ENCODE data around the gene HPS6.
A peak's percentile ranks its signal among the peaks of the same experiment; 100 is the strongest.

Gene HPS6

GRCh38 chr10:102068216-102068615 lies 3.1 kb downstream of the HPS6 start:
- DNase-seq = no peak

- no peak for DNase-seq
These were observed 3.9 kb downstream of the HPS6 start for GRCh38 chr10:102069071-102069470.

DNA sequence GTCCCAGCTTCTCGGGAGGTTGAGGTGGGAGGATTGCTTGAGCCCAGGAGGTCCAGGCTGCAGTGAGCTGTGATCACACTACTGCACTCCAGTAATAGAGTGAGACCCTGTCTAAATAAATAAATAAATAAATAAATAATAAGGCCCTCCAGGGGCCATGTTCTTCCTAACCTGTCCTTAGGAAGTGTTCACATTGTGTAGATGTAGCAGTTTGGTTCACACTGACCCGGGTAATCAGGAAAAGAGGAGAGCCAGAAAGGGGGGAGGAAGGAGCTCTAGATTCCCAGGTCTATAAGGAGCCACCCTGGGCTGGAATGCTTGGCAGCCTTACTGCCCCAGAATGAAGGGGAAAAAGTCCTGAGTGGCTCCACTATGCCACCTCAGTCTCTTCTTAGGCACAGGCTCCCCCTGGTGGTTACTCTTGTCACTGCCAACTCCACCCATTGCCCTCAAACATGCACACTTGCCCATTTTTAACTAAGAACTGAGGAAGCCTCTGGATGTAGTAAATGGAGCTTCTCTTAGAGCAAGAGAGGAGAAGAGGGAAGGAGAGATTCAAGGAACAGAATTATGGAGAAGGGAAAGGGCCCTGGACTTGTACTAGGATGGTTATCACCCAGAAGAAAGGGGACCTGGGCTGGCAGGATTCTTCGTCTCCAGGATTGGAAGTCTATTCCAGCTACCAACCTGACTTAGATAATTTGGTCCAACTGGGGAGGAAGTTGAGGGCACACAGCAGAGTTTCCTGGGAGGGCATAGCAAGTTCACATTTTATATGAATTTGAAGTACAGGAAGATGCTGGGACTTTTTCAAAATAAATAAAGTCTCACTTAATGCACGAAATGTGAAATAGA lies 7.8 kb downstream of the HPS6 start:
- DNase-seq = peak in 55 of 58 donors; percentile 1 to 85 (median 56)

GRCh38 chr10:102083541-102083940 lies 18.4 kb downstream of the HPS6 start:
- no peak for DNase-seq

DNA sequence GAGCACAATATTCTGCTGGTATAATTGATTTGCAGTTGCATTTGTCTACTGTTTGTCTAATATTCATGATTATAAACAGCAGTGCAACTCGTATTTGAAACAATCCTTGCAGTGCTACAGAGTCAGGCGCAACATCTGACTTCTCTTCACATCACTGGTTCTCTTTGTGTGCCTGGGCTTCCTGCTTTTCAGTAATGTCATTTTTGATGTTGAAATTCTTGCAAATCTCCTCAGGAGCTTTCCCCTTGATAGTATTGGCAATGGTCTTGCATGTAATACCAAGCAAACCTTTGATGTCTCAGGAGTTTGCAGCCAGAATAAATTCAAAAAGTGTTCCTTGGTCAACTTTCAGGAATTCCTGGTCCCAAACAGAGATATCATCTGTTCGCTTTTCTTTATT lies 20.2 kb downstream of the HPS6 start:
- DNase-seq = no peak

DNA sequence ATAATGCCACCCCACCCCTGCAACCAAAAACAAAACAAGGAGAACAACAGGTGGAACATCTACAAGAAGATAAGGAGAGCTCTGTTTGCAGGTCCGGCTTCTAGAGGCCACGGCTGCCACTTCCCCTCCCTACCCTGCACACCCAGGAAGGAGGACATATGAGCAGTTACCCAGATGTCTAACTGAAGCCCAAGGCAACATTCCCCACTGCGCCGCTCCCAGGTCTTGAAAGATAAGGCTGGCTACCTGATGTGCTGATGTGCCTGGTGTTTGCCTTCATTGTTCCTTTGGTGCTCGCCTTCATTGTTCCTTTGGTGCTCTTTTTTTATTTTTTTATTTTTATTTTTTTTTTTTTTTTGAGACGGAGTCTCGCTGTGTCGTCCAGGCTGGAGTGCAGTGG lies 21.0 kb downstream of the HPS6 start:
- DNase-seq = no peak

- no peak for DNase-seq
These were observed 25.6 kb downstream of the HPS6 start for GRCh38 chr10:102090772-102091171.

DNA sequence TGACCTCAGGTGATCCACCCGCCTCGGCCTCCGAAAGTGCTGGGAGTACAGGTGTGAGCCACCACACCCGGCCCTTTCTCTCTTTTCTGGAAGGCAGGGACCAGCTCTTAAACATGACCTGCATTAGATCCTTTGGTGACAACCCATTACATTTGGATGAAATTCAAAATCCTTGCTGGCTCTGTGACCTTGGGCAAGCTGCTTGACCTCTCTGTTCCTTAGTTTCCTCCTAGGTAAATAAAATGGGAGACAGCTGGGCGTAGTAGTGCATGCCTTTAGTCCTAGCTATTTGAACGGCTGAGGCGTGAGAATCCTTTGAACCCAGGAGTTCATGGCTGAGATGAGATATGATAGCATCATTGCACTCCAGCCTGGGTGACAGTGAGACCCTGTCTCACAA lies 31.3 kb downstream of the HPS6 start:
- DNase-seq = no peak

DNA sequence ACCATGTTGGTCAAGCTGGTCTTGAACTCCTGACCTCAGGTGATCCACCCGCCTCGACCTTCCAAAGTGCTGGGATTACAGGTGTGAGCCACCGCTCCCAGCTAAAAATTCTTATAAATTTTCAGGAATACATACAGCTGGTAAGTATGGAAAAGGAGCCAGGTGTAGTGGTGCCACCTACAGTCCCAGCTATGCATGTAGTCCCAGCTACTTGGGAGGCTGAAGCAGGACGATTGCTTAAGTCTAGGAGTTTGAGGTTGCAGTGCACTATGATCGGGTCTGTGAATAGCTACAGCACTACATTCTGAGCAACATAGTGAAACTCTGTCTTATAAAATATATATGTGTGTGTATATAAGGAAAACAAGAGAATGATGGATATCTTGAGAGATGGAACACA lies 36.0 kb downstream of the HPS6 start:
- DNase-seq = no peak

DNA sequence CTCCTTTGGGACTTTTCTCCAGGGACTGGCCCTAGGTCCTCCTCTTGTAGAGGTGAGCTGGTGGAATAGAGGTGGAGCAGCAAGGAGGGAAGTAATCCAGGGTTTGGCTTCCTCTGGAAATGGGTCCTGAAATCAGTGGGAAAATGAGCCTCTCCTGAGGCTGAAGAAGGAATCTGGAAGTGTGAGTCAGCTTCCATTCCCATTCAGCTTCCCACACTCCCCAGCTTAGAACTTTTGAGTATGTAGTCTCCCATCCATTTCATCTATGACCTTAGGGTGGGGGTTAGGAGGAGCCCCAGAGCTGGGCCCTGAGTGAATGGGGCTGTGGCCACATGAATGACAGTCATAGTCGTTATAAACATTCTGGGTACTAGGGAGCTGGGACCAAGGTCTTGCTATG lies 37.3 kb downstream of the HPS6 start:
- no peak for DNase-seq

DNA sequence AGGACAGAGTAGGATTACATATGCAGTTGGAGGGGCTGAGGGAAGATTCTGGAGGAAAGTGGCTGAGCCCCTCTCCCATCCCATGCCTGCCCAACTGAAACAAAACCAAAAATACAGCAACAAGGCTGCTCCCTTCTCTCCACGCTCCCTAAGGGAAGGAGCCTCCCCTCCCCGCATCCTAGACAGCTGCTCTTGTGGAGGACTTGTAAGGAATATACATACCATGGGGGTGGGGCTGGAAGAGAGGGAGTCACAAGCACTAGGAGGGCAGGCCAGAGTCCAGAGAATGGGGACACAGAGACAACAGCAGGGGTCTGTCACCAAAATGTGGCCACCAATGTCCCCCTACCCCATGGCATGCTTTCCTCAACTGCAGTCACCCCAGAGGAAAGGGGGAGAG lies 41.8 kb downstream of the HPS6 start:
- DNase-seq = no peak

DNA sequence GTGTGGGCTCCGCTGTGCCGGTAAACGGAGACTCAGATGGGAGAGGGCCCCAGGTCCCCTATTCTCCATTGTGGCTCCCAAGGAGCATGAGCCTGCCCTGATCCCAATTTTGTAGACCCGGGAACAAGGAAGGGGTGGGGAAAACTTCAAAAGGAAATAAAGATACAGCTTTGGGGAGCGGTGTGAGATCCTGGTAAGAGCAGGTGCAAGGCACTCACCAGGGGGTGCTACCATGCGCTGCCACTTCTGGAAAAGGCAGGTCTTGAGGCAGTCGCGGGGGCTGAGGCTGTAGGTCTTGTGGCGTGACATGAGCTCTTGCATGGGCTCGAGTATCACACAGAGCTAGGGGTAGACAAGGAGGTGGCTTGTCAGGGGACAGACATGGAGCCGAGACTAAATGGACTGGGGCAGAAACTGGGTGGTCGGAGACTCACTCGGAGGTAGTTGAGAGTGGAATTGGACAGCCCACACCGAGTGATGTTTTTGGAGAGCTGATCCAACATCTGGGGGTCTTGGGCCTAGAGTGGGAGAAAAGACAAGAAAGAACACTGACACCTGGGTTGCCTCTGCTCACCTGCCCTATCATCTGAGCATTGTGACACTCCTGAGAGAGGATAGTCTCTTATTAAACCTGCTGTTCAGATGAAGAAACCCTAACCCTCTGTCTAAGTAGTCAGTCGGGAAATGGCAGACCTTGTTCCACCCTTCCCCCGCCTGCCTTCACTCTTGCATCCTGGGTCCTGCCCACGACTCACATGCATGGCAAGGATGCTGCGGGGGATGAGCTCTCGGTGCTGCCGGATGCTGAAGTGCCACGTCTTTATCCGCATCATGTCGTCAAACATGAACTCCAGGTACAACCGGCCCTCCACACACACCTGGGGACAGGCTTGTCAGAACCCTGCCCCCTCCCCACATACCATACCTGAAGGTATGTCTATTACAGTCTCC lies 44.3 kb downstream of the HPS6 start:
- peak in 7 of 58 donors; percentile 4 to 45 (median 15) for DNase-seq

GRCh38 chr10:102111276-102111675 lies 46.1 kb downstream of the HPS6 start:
- no peak for DNase-seq

GRCh38 chr10:102112210-102112817 lies 47.2 kb downstream of the HPS6 start:
- no peak for DNase-seq

DNA sequence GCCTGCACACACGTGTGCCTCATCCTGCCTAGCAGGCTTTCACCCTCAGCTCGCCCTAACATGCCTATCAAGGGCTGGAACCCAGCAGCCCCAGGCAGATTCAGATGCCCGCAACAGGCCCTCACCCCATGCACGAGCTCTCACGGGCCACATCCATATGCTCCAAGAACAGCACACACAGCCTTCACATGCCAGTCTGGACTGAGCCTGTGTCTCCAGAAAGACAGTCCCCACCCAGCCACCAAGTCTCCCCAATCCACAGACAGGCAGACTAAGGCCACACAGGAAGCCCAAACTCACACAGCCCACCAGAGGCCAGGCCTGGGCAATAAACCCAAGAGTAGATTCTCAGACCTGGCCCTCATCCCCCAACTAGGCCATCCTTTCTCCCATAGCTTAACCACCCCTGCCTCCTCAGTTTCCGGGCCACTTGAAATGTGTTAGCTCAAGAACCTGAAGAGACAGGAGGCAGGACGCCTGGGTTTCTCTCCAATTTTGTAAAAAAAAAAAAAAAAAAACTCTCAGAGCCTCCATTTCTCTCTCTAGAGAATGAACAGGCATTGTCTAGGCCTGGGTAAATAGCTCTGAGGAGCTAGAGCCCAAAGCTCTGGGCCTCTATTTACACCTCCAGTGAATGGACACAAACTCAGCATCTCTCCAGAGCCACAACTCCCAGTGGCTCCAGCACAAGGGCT lies 48.3 kb downstream of the HPS6 start:
- DNase-seq = no peak

GRCh38 chr10:102113956-102114857 lies 49.1 kb downstream of the HPS6 start:
- DNase-seq = peak in 10 of 58 donors; percentile 7 to 71 (median 48)

GRCh38 chr10:102114861-102115618 lies 49.9 kb downstream of the HPS6 start:
- peak; percentile 30 to 96 (median 84) for DNase-seq

DNA sequence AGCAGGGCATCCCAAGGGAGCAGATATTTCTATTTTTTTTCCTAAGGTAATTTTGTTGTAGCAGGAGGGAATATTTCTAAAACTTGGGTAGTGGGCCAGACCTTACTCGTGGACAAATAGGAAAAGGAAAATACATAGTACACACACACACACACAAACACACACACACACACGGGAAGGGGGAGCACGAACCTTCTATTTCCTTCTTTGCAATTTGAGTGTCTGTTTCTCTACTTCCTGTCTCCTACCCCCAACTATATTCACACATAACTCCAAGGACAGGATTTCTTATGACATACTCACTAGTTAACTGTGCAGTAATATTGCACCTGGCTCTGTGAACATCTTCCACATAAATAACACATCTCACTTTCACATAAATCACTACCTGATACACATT lies 50.6 kb downstream of the HPS6 start:
- no peak for DNase-seq

DNA sequence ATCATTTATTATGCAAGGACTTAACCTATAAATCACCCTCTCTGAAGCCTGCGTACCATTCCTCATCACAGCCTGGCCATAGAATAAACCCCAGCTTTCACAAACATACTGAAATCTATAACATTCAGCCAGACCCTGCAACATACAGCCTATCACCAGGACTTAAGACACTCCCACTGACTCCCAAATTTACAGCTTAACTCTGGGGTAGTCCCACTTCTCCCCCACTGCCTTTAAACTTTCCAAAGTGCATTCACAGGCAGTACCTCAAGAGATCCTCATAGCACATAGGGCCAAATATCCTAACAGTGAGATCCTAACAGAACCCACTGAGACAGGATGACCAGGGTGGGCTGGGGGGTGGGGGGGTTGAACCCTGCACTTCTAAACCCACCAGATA lies 51.5 kb downstream of the HPS6 start:
- no peak for DNase-seq

Measured in anterior cingulate cortex (tissue), 58 donors.